Esophagus squamous epithelium (tissue), 5 donors: ENCODE measurements around the gene KLHL12. TPM values are rescaled to one million over a fixed set of nuclear protein-coding genes. Genes with fewer than 3 reads are reported as not detected.
A peak's percentile ranks its signal among the peaks of the same experiment; 100 is the strongest.

Experiments used
- DNase-seq: peaks from one replicate; lab custom pipeline; 2025; lab: John Stamatoyannopoulos, UW
- H3K27ac ChIP-seq, 4 donors: fragments of 200-600 bp; sonication (generic); one replicate each; pipeline ENCODE4 v1.5.1; 2016 to 2019; ENCODE audit warnings: mild to moderate bottlenecking in 1 of 4
- H3K27me3 ChIP-seq, 4 donors: fragments of 200-600 bp; sonication (generic); 1 replicate in 3 of 4; 2 replicates in 1 of 4; pipeline versions ENCODE4 v1.5.1 to v1.6.0; 2017 to 2021; ENCODE audit warnings: antibody characterized with exemption in 1 of 4
- H3K36me3 ChIP-seq, 3 donors: fragments of 200-600 bp; sonication (generic); one replicate each; pipeline ENCODE4 v1.5.1; 2016 to 2019
- H3K4me1 ChIP-seq, 3 donors: fragments of 200-600 bp; sonication (generic); one replicate each; pipeline ENCODE4 v1.5.1; 2017 to 2019
- H3K4me3 ChIP-seq, 4 donors: fragments of 200-600 bp; sonication (generic); 1 replicate in 3 of 4; 2 replicates in 1 of 4; pipeline ENCODE4 v1.5.1; 2016 to 2019; ENCODE audit warnings: mild to moderate bottlenecking in 2 of 4, moderate library complexity in 1 of 4
- H3K9me3 ChIP-seq, 3 donors: fragments of 200-600 bp; sonication (generic); one replicate each; pipeline ENCODE4 v1.5.1; 2016 to 2019
- POLR2A ChIP-seq, 4 donors: fragments of 450-650 bp; IDR thresholded peaks; one replicate each; pipeline ENCODE4 v1.6.1; 2017; ENCODE audit warnings: antibody characterized with exemption in 4 of 4, mild to moderate bottlenecking in 4 of 4, moderate library complexity in 3 of 4
- WGBS, 2 donors: methylation state at CpG; one replicate each; pipeline ENCODE4 v1.1.5; 2018; 5-methylcytosine and 5-hydroxymethylcytosine counted together
- intact Hi-C: fragments of 100-400 bp; cut with DNase I; formaldehyde crosslinking; loops from one replicate; pipeline ENCODE4 v1.15.0; 2022
- total RNA-seq, 4 donors: library from RNA; depleted of rRNA; stranded (reverse); fragments of >200 nt; gene quantifications; one replicate each; pipeline ENCODE4 v1.1.0, GENCODE V29; 2016
- TF ChIP-seq, protein P1 (sequence below), 6 experiments: fragments of 450-650 bp in 4 of 6; fragments of 200-600 bp in 2 of 6; sonication (generic) in 2 of 6; IDR thresholded peaks; one replicate each; pipeline ENCODE4 v1.5.1; 2016 to 2019; ENCODE audit warnings: antibody characterized with exemption in 6 of 6, mild to moderate bottlenecking in 4 of 6, moderate library complexity in 4 of 6
- donor health status: DM: yes; HTN: yes; CAD: no.

KLHL12 gene
- total RNA-seq, 4 donors from 2014 or later = 11.1 to 19.9 (median 14.1) TPM

DNA sequence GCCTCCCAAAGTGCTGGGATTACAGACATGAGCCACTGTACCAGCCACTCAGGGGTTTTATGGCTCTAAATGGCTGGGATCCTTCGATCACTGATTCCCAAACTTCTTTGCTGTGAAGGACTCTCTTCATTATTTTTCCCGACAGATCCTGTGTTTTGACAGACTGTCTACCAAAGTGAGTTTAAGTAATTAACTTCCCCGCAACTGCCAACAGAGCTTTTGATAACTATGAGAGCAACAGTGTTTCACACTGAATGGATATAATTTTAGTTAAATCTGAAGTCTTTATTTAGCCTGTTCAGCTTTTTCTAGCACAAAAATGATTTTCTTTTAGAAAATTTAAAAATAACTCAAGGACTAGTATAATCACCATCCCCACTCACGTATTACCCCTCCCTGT, 25.5 kb downstream of the KLHL12 start:
- no peak for TF ChIP-seq POLR2A (IDR thresholded peaks at IDR 0.05)
- TF ChIP-seq, protein P1, sequence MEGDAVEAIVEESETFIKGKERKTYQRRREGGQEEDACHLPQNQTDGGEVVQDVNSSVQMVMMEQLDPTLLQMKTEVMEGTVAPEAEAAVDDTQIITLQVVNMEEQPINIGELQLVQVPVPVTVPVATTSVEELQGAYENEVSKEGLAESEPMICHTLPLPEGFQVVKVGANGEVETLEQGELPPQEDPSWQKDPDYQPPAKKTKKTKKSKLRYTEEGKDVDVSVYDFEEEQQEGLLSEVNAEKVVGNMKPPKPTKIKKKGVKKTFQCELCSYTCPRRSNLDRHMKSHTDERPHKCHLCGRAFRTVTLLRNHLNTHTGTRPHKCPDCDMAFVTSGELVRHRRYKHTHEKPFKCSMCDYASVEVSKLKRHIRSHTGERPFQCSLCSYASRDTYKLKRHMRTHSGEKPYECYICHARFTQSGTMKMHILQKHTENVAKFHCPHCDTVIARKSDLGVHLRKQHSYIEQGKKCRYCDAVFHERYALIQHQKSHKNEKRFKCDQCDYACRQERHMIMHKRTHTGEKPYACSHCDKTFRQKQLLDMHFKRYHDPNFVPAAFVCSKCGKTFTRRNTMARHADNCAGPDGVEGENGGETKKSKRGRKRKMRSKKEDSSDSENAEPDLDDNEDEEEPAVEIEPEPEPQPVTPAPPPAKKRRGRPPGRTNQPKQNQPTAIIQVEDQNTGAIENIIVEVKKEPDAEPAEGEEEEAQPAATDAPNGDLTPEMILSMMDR (IDR thresholded peaks at IDR 0.05) = no peak
- WGBS, 2 donors = 89 to 97% methylated on average over 4 of the region's 4 CpGs
- DNase-seq = no peak
- H3K27ac ChIP-seq = no peak overlapping the region
- intact Hi-C loops = no loop called here
- peaks cover 0 to 97% (median 18%) of the 10 kb centered on the region in 3 donors for H3K36me3 ChIP-seq
- H3K4me1 ChIP-seq = no peaks in the 10 kb centered on the region
- no peak overlapping the region for H3K4me3 ChIP-seq
- H3K9me3 ChIP-seq = no peaks in the 10 kb centered on the region
- H3K27me3 ChIP-seq = no peaks in the 10 kb centered on the region

DNA sequence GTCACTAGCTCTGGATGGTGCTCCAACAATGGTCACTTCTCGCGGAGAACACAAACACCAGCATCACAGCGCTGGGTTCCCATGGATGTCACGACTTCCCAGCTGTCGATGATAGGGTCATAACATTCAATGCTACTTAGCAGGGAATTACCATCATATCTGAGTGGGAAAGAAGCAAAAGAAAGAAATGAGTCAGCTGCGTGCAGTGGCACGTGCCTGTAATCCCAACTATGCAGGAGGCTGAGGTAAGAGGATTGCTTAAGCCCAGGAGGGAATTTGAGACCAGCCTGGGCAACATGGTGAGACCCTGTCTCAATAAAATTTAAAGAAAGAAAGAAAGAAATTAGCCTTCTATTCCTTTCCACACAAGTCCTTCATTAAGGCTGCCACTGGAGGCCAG, 34.5 kb downstream of the KLHL12 start:
- 70% methylated on average over 6 to 7 of the region's 7 CpGs for WGBS, 2 donors
- peaks cover 21 to 72% (median 25%) of the 10 kb centered on the region in 3 donors for H3K36me3 ChIP-seq

DNA sequence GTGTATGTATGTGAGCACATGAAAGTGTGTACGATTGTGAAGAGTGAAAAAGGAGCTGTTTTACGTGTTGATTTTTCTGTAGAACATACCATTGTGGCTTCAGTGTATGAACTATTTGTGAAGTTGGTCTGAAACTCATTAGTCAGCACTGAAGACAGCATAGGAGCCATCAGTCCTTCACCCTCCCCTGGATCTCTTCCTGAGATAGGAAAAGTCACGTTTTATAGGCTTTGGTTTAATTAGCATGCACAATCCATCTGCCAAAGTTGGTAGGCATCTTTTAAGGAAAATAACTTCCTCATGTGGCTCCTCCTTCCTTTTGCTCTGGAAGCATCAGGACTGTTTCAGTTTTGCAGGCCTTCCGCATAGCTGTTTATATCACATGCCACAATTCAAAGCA, 36.6 kb downstream of the KLHL12 start:
- intact Hi-C loops = no loop called here
- H3K4me3 ChIP-seq = no peak overlapping the region
- no peaks in the 10 kb centered on the region for H3K9me3 ChIP-seq
- DNase-seq = no peak
- H3K36me3 ChIP-seq = peaks cover 15 to 52% (median 16%) of the 10 kb centered on the region in 3 donors
- H3K4me1 ChIP-seq = peaks cover 12 to 35% (median 13%) of the 10 kb centered on the region in 3 donors
- TF ChIP-seq POLR2A (IDR thresholded peaks at IDR 0.05) = no peak
- TF ChIP-seq, protein P1 (IDR thresholded peaks at IDR 0.05) = no peak
- 76 to 77% methylated on average over 4 of the region's 4 CpGs for whole genome bisulfite sequencing, 2 donors
- no peak overlapping the region for H3K27ac ChIP-seq
- H3K27me3 ChIP-seq = no peaks in the 10 kb centered on the region

More for the DNA sequence above, 34.5 kb downstream of the KLHL12 start:
- no peak for TF ChIP-seq POLR2A (IDR thresholded peaks at IDR 0.05)
- TF ChIP-seq, protein P1 (IDR thresholded peaks at IDR 0.05) = no peak
- intact Hi-C loops = no loop called here
- H3K4me1 ChIP-seq = peaks cover 10 to 14% (median 10%) of the 10 kb centered on the region in 3 donors
- no peak for DNase-seq
- H3K27ac ChIP-seq = no peak overlapping the region
- no peaks in the 10 kb centered on the region for H3K27me3 ChIP-seq
- no peak overlapping the region for H3K4me3 ChIP-seq
- H3K9me3 ChIP-seq = no peaks in the 10 kb centered on the region

DNA sequence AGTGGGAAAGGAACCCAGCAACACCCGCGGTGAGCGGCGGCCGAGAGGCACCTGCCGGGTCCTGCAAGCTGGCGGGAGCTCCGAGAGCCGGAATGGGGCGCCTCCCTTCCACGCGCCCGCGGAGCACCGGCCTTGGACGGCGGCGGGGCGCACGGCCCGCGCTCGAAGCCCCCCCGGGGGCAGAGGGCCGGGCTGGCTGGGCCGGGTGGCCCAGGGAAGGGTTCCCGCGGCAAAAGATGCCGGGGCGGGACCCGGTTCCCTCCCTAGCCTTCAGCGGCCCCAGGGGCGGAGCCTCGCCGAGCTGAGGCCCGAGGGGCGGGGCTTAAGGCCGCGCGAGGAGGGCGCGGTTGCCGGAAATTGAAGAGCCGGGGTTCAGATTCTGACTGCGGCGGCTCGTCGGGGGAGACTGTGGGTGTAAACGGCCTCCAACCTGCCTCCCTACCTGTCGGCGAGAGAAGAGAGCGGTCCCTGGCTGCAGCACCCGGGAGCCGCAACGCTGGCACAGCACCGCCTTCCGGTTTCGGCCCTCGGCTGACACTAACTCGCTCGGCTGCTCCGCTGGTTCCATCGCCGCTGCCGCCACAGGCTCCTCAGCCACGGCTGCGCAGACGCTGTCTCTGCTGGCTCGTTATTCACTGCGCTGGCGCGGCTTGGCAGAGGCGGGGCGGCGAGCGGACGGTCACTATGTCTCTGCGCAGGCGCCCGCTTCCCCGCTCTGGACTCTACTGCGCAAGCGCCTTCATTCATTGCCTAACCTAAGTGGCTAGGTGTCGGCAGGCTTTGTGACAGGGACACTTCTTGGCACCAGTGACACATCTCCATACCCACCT, 38.3 kb downstream of the KLHL12 start, which contains the start of gene RABIF:
RABIF (minus strand) TSS at position 619 of the 830 bp plus-strand sequence; CDS start at position 568, 51 bp downstream.
- peak; percentile 65 for DNase-seq
- 0% methylated on average over 3 to 15 of the region's 84 CpGs for WGBS, 2 donors
- TF ChIP-seq POLR2A (IDR thresholded peaks at IDR 0.05) = peak in 3 of 4 donors; percentile 32 to 95 (median 92)
- TF ChIP-seq, protein P1 (IDR thresholded peaks at IDR 0.05) = peak in 3 of 6 experiments; percentile 16 to 45 (median 24)

DNA sequence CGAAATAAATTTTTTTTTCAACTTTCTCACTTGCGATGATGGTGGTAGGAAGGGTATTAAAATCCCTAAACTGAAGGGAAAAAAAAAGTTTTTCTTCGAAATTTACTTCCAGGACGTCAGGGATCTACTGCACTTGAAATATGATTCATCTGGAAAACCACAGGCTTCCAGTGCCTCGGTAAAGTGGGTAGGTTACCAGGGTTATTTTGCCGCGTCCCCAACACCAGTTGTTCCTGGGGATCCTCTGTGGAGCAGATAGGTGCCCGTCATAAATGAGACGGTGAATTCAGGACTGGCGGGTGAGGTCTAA, 38.9 kb downstream of the KLHL12 start:
- no peak for DNase-seq
- H3K27ac ChIP-seq = peak overlapping the region; percentile 94 to 97 (median 96)
- intact Hi-C loops = no loop called here
- peak overlapping the region; percentile 70 to 86 (median 78) for H3K4me3 ChIP-seq
- H3K4me1 ChIP-seq = peaks cover 12 to 38% (median 13%) of the 10 kb centered on the region in 3 donors
- H3K9me3 ChIP-seq = no peaks in the 10 kb centered on the region
- no peaks in the 10 kb centered on the region for H3K27me3 ChIP-seq
- WGBS, 2 donors = 1 to 4% methylated on average over 7 to 10 of the region's 10 CpGs
- peaks cover 9 to 30% (median 11%) of the 10 kb centered on the region in 3 donors for H3K36me3 ChIP-seq
- TF ChIP-seq, protein P1 (IDR thresholded peaks at IDR 0.05) = no peak
- no peak for TF ChIP-seq POLR2A (IDR thresholded peaks at IDR 0.05)

More for the DNA sequence above, 38.3 kb downstream of the KLHL12 start, which contains the start of gene RABIF:
- H3K4me1 ChIP-seq = peaks cover 12 to 38% (median 13%) of the 10 kb centered on the region in 3 donors
- intact Hi-C loops = no loop called here
- peaks cover 9 to 36% (median 15%) of the 10 kb centered on the region in 3 donors for H3K36me3 ChIP-seq
- H3K27ac ChIP-seq = peak within 1 kb of the TSS; percentile 94 to 97 (median 96)
- peak within 1 kb of the TSS; percentile 70 to 86 (median 78) for H3K4me3 ChIP-seq
- H3K9me3 ChIP-seq = no peaks in the 10 kb centered on the region
- H3K27me3 ChIP-seq = no peaks in the 10 kb centered on the region
